Brain microvascular endothelial cell (primary cell): ENCODE data around the gene RIMBP2.

Source experiments
- DNase-seq: peaks from one replicate; pipeline ENCODE4 v3.0.0-alpha.2; 2020
- H3K27ac ChIP-seq: fragments of 250-450 bp; sonication (Bioruptor Pico); 2 replicates; pipeline ENCODE4 v1.5.1; 2020; ENCODE audit warnings: mild to moderate bottlenecking, moderate library complexity
- H3K27me3 ChIP-seq: fragments of 250-450 bp; sonication (Bioruptor Pico); replicated peaks from 2 replicates; pipeline ENCODE4 v1.5.1; 2020; ENCODE audit warnings: mild to moderate bottlenecking
- H3K36me3 ChIP-seq: fragments of 250-450 bp; sonication (Bioruptor Pico); replicated peaks from 2 replicates; pipeline ENCODE4 v1.5.1; 2020; ENCODE audit warnings: mild to moderate bottlenecking
- H3K4me3 ChIP-seq: 2 replicates; pipeline ENCODE4 v1.5.1; 2011; ENCODE audit warnings: low read depth, mild to moderate bottlenecking, control low read depth, low read length, moderate library complexity
- in situ Hi-C: cut with HindIII; loops from 2 replicates; pipeline ENCODE4 v1.10.0; 2017; ENCODE audit warnings: low sequenced_read_pairs, low pct_ligation_motif_present
- TF ChIP-seq, protein P1 (sequence below): IDR thresholded peaks from 2 replicates; pipeline ENCODE4 v1.5.1; 2011; ENCODE audit warnings: low read depth, mild to moderate bottlenecking, moderate library complexity, low read length, control low read depth, inconsistent platforms; ENCODE audit errors: missing control alignments

The RIMBP2 gene

DNA sequence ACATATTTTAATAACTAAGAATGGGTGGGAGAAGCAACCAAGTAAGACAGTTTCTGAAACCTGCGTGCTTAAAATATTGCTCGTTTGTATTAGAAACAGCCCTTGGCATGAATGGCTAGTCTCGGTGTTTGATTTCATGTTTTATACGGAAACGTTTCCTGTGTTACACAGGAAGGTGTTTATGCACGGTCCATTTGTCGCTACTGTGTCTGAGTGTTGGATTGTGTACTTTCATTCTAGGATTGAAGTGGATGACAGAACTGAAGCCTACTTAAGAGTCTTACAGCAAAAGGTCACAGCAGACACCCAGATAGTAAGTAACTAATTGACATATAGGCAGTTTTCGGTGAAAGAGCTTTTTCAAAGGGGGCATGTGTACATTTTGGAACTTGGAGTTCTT, 358.9 kb downstream of the RIMBP2 start:
- no peaks in the 10 kb centered on the region for H3K27me3 ChIP-seq
- H3K27ac ChIP-seq, result no peak overlapping the region
- no peaks in the 10 kb centered on the region for H3K36me3 ChIP-seq
- H3K4me3 ChIP-seq, result no peak overlapping the region
- no peak for DNase-seq
- in situ Hi-C loops, result no loop called here
- TF ChIP-seq, protein P1, sequence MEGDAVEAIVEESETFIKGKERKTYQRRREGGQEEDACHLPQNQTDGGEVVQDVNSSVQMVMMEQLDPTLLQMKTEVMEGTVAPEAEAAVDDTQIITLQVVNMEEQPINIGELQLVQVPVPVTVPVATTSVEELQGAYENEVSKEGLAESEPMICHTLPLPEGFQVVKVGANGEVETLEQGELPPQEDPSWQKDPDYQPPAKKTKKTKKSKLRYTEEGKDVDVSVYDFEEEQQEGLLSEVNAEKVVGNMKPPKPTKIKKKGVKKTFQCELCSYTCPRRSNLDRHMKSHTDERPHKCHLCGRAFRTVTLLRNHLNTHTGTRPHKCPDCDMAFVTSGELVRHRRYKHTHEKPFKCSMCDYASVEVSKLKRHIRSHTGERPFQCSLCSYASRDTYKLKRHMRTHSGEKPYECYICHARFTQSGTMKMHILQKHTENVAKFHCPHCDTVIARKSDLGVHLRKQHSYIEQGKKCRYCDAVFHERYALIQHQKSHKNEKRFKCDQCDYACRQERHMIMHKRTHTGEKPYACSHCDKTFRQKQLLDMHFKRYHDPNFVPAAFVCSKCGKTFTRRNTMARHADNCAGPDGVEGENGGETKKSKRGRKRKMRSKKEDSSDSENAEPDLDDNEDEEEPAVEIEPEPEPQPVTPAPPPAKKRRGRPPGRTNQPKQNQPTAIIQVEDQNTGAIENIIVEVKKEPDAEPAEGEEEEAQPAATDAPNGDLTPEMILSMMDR, result no peak

DNA sequence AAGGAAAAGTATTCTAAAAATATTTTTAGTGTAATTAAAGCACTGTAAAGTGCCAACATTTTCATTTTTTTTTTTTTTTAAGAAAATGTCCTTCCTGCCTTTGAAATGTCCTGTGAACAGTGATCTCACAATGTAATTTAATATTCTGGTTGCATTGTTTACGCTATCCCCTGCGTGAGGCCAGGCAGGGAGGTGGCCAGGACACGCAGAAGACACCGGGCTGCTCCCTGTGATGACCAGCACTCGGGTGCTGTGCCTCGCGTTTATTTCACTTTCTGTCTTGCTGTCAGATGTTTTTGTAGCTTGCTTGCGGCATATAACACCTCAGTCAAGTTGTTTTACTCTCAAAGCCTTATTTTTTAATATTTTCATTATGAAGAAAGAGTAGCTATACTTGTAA, 359.9 kb downstream of the RIMBP2 start:
- TF ChIP-seq, protein P1, result no peak
- no peak for DNase-seq
- in situ Hi-C loops, result no loop called here
- Histone ChIP-seq H3K27me3 (no peaks in the 10 kb centered on the region), H3K4me3 (no peak overlapping the region), H3K27ac (no peak overlapping the region), H3K36me3 (no peaks in the 10 kb centered on the region)

DNA sequence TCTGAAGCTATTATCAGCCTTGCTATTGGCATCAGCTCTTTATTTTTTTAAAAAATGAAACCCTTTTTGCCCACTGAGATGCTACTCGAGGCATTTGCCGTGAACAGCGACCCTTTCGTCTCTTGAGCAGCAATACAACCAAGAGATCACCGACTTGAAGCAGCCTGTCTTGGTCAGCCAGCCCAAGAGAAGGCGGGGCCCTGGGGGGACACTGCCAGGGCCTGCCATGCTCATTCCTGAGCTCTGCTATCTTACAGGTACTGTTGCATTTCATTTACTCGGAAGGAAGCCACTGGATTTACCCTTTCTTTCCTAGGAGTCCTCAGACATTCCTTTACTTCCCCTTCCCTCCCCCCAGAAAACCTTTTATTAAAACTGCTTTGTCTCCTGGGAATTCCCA, 361.7 kb downstream of the RIMBP2 start:
- Histone ChIP-seq H3K36me3 (no peaks in the 10 kb centered on the region), H3K27ac (no peak overlapping the region), H3K27me3 (no peaks in the 10 kb centered on the region), H3K4me3 (no peak overlapping the region)
- TF ChIP-seq, protein P1, result no peak
- DNase-seq, result no peak
- in situ Hi-C loops, result no loop called here

DNA sequence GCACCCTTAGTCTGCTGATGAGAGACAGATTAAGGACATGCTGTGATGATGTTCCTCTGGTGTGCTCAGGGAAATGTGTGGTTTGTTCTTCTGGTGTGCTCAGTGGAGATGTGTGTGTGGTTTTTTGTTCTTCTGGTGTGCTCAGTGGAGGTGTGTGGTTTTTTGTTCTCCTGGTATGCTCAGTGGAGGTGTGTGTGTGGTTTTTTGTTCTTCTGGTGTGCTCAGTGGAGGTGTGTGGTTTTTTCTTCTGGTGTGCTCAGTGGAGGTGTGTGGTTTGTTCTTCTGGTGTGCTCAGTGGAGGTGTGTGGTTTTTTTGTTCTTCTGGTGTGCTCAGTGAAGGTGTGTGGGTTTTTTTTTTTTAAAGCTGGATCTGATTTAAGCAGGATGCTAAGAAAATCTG, 363.0 kb downstream of the RIMBP2 start:
- Histone ChIP-seq H3K36me3 (no peaks in the 10 kb centered on the region), H3K4me3 (no peak overlapping the region), H3K27ac (no peak overlapping the region), H3K27me3 (no peaks in the 10 kb centered on the region)
- in situ Hi-C loops, result no loop called here
- no peak for DNase-seq
- TF ChIP-seq, protein P1, result no peak

DNA sequence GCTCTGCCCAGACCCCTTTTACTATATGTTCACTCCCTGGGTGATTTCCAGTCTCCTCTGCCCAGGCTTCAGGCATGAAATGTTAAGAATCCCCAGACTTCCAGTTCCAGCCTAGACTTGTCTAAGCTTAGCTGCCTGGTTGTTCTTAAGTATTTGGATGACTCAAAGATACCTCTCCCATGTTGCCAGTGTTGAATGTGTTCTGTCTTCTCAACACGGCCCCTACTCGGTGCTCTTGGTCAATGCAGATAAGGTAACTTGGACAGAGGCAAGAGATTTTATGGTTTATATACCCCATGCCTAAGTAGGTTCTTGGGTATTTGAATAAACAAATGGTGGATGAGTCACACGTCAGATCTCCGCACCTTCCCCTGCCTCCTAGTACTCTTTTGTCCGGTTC, 364.8 kb downstream of the RIMBP2 start:
- in situ Hi-C loops, result no loop called here
- DNase-seq, result no peak
- Histone ChIP-seq H3K27ac (no peak overlapping the region), H3K4me3 (no peak overlapping the region), H3K36me3 (no peaks in the 10 kb centered on the region), H3K27me3 (no peaks in the 10 kb centered on the region)
- TF ChIP-seq, protein P1, result no peak

DNA sequence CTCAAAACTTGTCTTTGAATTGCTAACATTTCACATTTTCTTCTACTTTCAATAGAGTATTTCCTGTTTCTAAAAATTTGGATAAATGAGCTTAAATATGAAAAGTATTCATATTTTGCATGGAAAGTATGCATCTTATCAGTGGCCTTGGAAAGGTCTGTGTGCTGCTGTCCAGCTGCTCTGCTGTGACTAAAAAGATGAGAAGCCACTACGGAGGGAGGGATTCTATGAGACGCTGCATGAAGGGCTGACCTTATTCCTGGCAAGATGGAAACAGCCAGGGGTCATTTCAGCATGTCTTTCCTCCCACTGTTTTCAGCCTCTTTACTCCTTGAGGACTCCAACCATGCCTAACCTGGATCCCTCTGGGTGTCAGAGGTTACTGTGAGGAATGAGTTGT, 365.4 kb downstream of the RIMBP2 start:
- no peak overlapping the region for H3K27ac ChIP-seq
- no peaks in the 10 kb centered on the region for H3K36me3 ChIP-seq
- TF ChIP-seq, protein P1, result no peak
- H3K4me3 ChIP-seq, result no peak overlapping the region
- in situ Hi-C loops, result no loop called here
- no peaks in the 10 kb centered on the region for H3K27me3 ChIP-seq
- no peak for DNase-seq
